ENCODE measurements around the gene S1PR4. TPM values are rescaled to one million over a fixed set of nuclear protein-coding genes. Genes with fewer than 3 reads are reported as not detected.
A peak's percentile ranks its signal among the peaks of the same experiment; 100 is the strongest.

Gene S1PR4
- total RNA-seq, 4 donors from 2014 or later, result 0.66 to 4.7 (median 2.4) TPM

GRCh38 chr19:3206216-3206953, 27.8 kb downstream of the S1PR4 start:
- WGBS, 2 donors, result 88 to 91% methylated on average over 23 to 26 of the region's 28 CpGs
- DNase-seq (ENCODE audit: low spot score in 2 of 2), result no peak
- no peak overlapping the region for H3K4me3 ChIP-seq
- TF ChIP-seq, protein P1, sequence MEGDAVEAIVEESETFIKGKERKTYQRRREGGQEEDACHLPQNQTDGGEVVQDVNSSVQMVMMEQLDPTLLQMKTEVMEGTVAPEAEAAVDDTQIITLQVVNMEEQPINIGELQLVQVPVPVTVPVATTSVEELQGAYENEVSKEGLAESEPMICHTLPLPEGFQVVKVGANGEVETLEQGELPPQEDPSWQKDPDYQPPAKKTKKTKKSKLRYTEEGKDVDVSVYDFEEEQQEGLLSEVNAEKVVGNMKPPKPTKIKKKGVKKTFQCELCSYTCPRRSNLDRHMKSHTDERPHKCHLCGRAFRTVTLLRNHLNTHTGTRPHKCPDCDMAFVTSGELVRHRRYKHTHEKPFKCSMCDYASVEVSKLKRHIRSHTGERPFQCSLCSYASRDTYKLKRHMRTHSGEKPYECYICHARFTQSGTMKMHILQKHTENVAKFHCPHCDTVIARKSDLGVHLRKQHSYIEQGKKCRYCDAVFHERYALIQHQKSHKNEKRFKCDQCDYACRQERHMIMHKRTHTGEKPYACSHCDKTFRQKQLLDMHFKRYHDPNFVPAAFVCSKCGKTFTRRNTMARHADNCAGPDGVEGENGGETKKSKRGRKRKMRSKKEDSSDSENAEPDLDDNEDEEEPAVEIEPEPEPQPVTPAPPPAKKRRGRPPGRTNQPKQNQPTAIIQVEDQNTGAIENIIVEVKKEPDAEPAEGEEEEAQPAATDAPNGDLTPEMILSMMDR (IDR thresholded peaks at IDR 0.05), result no peak
- TF ChIP-seq EP300 (IDR thresholded peaks at IDR 0.05) (no peak), POLR2A (IDR thresholded peaks at IDR 0.05) (no peak)
- no peaks in the 10 kb centered on the region for H3K4me1 ChIP-seq
- H3K9me3 ChIP-seq, result no peaks in the 10 kb centered on the region
- no peaks in the 10 kb centered on the region for H3K27me3 ChIP-seq
- no peak overlapping the region for H3K27ac ChIP-seq
- peaks cover 0 to 85% (median 15%) of the 10 kb centered on the region in 3 donors for H3K36me3 ChIP-seq

DNA sequence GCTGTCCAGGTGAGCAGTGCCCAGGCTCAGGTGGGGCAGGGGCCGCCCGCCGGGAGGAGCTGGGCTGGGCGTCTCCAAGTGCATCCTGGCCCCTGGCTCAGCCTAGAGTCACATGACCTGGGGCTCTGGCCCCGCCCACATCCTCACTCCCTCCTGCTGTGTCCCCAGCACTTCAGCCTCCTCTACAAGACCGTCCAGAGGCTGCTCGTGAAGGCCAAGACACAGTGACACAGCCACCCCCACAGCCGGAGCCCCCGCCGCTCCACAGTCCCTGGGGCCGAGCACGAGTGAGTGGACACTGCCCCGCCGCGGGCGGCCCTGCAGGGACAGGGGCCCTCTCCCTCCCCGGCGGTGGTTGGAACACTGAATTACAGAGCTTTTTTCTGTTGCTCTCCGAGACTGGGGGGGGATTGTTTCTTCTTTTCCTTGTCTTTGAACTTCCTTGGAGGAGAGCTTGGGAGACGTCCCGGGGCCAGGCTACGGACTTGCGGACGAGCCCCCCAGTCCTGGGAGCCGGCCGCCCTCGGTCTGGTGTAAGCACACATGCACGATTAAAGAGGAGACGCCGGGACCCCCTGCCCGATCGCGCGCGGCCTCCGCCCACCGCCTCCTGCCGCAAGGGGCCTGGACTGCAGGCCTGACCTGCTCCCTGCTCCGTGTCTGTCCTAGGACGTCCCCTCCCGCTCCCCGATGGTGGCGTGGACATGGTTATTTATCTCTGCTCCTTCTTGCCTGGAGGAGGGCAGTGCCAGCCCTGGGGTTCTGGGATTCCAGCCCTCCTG, 29.1 kb downstream of the S1PR4 start:
- H3K27ac ChIP-seq, result no peak overlapping the region
- WGBS, 2 donors, result 82 to 88% methylated on average over 33 to 43 of the region's 43 CpGs
- TF ChIP-seq EP300 (IDR thresholded peaks at IDR 0.05), result no peak
- TF ChIP-seq, protein P1 (IDR thresholded peaks at IDR 0.05), result no peak
- no peak for TF ChIP-seq POLR2A (IDR thresholded peaks at IDR 0.05)
- H3K27me3 ChIP-seq, result no peaks in the 10 kb centered on the region
- no peaks in the 10 kb centered on the region for H3K9me3 ChIP-seq
- no peak overlapping the region for H3K4me3 ChIP-seq
- H3K4me1 ChIP-seq, result no peaks in the 10 kb centered on the region
- no peak for DNase-seq (ENCODE audit: low spot score in 2 of 2)
- H3K36me3 ChIP-seq, result peaks cover 0 to 72% (median 15%) of the 10 kb centered on the region in 3 donors

GRCh38 chr19:3208317-3209207, 30.0 kb downstream of the S1PR4 start:
- Histone ChIP-seq H3K36me3 (peaks cover 0 to 63% (median 15%) of the 10 kb centered on the region in 3 donors), H3K9me3 (no peaks in the 10 kb centered on the region)
- 84 to 86% methylated on average over 29 to 30 of the region's 33 CpGs for WGBS, 2 donors

GRCh38 chr19:3210347-3211017, 31.9 kb downstream of the S1PR4 start:
- Histone ChIP-seq H3K27ac (no peak overlapping the region), H3K27me3 (no peaks in the 10 kb centered on the region), H3K9me3 (no peaks in the 10 kb centered on the region), H3K4me3 (no peak overlapping the region), H3K4me1 (no peaks in the 10 kb centered on the region), H3K36me3 (peaks cover 0 to 47% (median 15%) of the 10 kb centered on the region in 3 donors)
- WGBS, 2 donors, result 43 to 44% methylated on average over 16 to 20 of the region's 20 CpGs
- DNase-seq (ENCODE audit: low spot score in 2 of 2), result peak in 1 of 2 donors; percentile 51
- TF ChIP-seq EP300 (IDR thresholded peaks at IDR 0.05) (no peak), POLR2A (IDR thresholded peaks at IDR 0.05) (no peak)
- TF ChIP-seq, protein P1 (IDR thresholded peaks at IDR 0.05), result peak; percentile 39 to 57 (median 51)

More at GRCh38 chr19:3208317-3209207, 30.0 kb downstream of the S1PR4 start:
- Histone ChIP-seq H3K4me1 (no peaks in the 10 kb centered on the region), H3K27me3 (no peaks in the 10 kb centered on the region), H3K4me3 (no peak overlapping the region), H3K27ac (no peak overlapping the region)
- TF ChIP-seq EP300 (IDR thresholded peaks at IDR 0.05) (no peak), POLR2A (IDR thresholded peaks at IDR 0.05) (no peak)
- TF ChIP-seq, protein P1 (IDR thresholded peaks at IDR 0.05), result no peak
- no peak for DNase-seq (ENCODE audit: low spot score in 2 of 2)

All from tibial nerve (tissue), 4 donors.